Fibroblast of pulmonary artery (primary cell): ENCODE data around the gene POLD3.

Experiments used
- DNase-seq: peaks from one replicate; pipeline ENCODE4 v3.0.0-alpha.2; 2010; ENCODE audit warnings: low read depth
- H3K4me3 ChIP-seq: replicated peaks from 2 replicates; pipeline ENCODE4 v1.5.1; 2011; ENCODE audit warnings: low read depth, mild to moderate bottlenecking, control low read depth, low read length, moderate library complexity
- TF ChIP-seq, protein P1 (sequence below): IDR thresholded peaks from 2 replicates; pipeline ENCODE4 v1.5.1; 2011; ENCODE audit warnings: mild to moderate bottlenecking, control low read depth, low read length, inconsistent platforms; ENCODE audit errors: missing control alignments

The POLD3 gene

GRCh38 chr11:74626130-74626529 is 33.7 kb downstream of the POLD3 start:
- no peak overlapping the region for H3K4me3 ChIP-seq
- no peak for DNase-seq
- TF ChIP-seq, protein P1, sequence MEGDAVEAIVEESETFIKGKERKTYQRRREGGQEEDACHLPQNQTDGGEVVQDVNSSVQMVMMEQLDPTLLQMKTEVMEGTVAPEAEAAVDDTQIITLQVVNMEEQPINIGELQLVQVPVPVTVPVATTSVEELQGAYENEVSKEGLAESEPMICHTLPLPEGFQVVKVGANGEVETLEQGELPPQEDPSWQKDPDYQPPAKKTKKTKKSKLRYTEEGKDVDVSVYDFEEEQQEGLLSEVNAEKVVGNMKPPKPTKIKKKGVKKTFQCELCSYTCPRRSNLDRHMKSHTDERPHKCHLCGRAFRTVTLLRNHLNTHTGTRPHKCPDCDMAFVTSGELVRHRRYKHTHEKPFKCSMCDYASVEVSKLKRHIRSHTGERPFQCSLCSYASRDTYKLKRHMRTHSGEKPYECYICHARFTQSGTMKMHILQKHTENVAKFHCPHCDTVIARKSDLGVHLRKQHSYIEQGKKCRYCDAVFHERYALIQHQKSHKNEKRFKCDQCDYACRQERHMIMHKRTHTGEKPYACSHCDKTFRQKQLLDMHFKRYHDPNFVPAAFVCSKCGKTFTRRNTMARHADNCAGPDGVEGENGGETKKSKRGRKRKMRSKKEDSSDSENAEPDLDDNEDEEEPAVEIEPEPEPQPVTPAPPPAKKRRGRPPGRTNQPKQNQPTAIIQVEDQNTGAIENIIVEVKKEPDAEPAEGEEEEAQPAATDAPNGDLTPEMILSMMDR: no peak

- no peak overlapping the region for H3K4me3 ChIP-seq
- DNase-seq: no peak
- TF ChIP-seq, protein P1: no peak
Measured at GRCh38 chr11:74626604-74627003, 34.2 kb downstream of the POLD3 start.

DNA sequence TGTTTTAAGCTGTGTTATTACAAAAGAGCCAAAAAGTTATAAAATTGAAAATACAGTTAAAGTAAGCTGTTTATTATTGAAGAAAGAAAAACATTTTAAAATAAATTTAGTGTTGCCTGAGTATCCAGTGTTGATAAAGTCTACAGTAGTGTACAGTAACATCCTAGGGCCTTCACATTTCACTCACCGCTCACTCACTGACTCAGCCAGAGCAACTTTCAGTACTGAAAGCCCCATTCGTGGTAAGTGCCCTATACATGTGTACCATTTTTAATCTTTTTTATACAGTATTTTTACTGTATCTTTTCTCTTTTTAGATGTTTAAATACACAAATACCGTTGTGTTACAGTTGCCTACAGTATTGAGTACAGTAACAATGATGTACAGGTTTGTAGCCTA is 35.0 kb downstream of the POLD3 start:
- H3K4me3 ChIP-seq: no peak overlapping the region
- TF ChIP-seq, protein P1: no peak
- DNase-seq: no peak

DNA sequence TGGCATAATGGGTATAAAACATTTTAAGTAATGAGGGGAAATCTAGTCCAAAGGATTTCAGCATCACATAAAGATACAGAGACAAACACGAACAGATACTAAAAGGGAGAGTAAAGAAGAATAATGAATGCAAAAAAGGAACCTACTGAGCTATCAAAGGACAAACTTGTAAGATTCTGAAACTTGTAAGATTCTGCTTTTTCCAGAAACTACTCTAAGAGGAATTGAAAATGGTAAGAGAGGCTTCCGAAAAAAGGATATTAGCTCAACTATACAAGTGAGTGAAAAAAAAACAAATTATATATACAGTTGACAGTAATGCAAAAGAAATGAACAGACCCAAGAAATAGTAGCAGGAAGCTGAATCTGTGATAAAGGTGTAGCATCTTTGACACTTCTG is 37.7 kb downstream of the POLD3 start:
- no peak overlapping the region for H3K4me3 ChIP-seq
- DNase-seq: no peak
- TF ChIP-seq, protein P1: no peak

DNA sequence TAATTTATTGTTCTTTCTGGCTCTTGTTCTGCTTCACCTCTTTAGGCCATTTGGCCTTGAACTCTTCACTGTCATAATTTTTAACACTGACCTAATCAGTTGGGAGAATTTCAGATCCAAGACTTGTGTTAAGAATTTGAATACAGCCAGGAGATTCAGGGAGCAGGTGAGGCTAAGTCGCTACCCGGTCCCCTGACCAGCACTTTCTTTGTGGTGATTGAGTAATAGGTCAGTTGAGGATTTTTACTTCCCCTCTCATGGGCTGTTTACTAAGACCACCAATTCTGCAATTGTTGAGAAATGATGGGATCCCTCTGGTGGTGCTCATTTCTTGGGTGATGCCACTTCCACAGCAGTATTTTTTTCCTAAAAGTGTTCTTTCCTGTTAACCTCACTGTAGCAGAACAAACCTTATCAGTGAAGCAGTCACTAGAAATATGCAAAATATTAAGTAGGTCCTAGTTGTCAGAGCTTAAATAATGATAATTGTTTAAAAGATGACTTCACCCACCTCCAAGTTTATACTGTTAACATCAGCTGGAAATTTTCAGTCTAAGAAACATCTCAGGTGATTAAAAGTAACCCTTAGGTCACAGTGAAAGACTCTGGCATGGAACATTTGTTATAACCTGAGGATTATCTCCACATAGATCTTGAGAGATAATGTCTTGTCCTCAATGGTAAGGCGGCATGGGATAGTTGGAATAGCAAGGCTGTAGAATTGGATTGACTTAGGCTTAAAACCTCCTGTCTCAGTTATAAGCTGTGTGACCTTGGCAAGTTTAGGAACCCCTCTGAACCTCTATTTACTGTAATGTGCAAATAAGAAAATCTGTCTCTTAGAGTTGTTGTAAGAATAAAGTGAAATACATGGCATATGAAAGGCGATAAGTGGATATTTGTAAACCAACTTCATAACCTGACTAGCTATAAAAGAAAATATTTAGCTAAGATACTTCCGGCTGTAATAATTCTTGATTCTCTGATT is 41.3 kb downstream of the POLD3 start:
- H3K4me3 ChIP-seq: no peak overlapping the region
- DNase-seq: no peak
- TF ChIP-seq, protein P1: no peak

GRCh38 chr11:74634537-74634936 is 42.2 kb downstream of the POLD3 start:
- peak; percentile 69 for DNase-seq
- H3K4me3 ChIP-seq: no peak overlapping the region
- TF ChIP-seq, protein P1: peak; percentile 55
